IPS-20b (cell line): ENCODE data around the gene TMEM198.

ENCODE experiments used
- H3K27ac ChIP-seq: one replicate; pipeline ENCODE4 v1.5.1; 2013; ENCODE audit warnings: low read length
- H3K27me3 ChIP-seq: 2 replicates; pipeline ENCODE4 v1.6.1; 2013; ENCODE audit warnings: mild to moderate bottlenecking, low read length, inconsistent platforms; ENCODE audit not compliant: insufficient read depth
- H3K36me3 ChIP-seq: 2 replicates; pipeline ENCODE4 v1.6.1; 2013; ENCODE audit warnings: low read depth, mild to moderate bottlenecking, inconsistent platforms, low read length, moderate library complexity; ENCODE audit not compliant: insufficient read depth
- H3K4me1 ChIP-seq: 2 replicates; pipeline ENCODE4 v1.6.1; 2013; ENCODE audit warnings: mild to moderate bottlenecking, control low read depth, inconsistent platforms, low read length, moderate library complexity; ENCODE audit not compliant: insufficient read depth
- H3K4me3 ChIP-seq: 2 replicates; pipeline ENCODE4 v1.5.1; 2013; ENCODE audit warnings: mild to moderate bottlenecking, low read length, inconsistent platforms
- H3K9ac ChIP-seq: 2 replicates; pipeline ENCODE4 v1.6.1; 2013; ENCODE audit warnings: low read depth, mild to moderate bottlenecking, inconsistent platforms, low read length, moderate library complexity
- H3K9me3 ChIP-seq: 2 replicates; pipeline ENCODE4 v1.6.1; 2013; ENCODE audit warnings: mild to moderate bottlenecking, low read depth, low read length, inconsistent platforms; ENCODE audit not compliant: insufficient read depth

Gene TMEM198

DNA sequence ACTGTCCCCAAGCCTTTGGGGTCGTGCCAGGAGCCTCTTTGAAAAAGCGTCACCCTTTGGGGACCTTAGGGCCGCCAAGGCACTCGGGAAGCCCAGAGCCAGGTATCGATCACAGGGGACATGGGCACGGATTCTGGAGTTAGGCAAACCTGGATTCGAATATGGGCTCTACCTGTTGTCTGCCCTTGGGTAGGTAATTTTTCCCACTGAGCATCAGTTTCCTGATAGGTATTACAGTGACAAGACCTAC, 9.3 kb downstream of the TMEM198 start:
- Histone ChIP-seq H3K36me3 (peaks cover 7% of the 10 kb centered on the region; the same call in 1 of the 2 replicates), H3K4me1 (0 out of 2 replicates have a peak, but pooled peaks cover 3% of the 10 kb centered on the region), H3K4me3 (peak overlapping the region; percentile 93), H3K27ac (no peak overlapping the region), H3K9me3 (no peaks in the 10 kb centered on the region), H3K9ac (peak overlapping the region; percentile 49; the same call in 1 of the 2 replicates), H3K27me3 (peaks cover 35% of the 10 kb centered on the region)

DNA sequence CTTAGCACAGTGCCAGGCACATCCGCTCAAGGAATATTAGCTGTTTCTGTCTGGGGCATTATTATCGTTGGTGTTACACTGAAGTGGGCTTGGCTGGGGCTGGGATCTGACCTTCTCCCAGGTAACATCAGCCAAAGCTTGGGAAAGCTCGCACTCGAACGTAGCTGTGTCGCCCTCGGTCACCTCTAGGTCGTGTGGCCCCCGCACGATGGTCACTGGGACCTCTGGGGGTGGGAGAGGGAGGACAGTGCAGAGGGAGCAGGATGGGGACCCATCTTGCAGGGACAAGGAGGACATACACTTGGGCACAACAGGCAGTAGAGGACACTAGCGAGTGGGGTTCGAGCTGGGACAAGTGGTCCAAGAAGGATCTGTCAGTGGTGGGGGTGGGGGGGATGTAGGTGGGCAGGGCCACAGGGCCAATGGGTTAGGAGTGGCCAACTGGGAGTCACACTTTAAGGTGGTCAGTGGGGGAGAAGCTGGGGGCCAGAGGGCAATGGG, 9.7 kb downstream of the TMEM198 start:
- Histone ChIP-seq H3K4me3 (peak overlapping the region; percentile 93; the same call in 1 of the 2 replicates), H3K27ac (no peak overlapping the region), H3K36me3 (peaks cover 2% of the 10 kb centered on the region; the same call in 1 of the 2 replicates), H3K9ac (no peak overlapping the region), H3K4me1 (0 out of 2 replicates have a peak, but pooled peaks cover 3% of the 10 kb centered on the region), H3K27me3 (peaks cover 35% of the 10 kb centered on the region), H3K9me3 (no peaks in the 10 kb centered on the region)

DNA sequence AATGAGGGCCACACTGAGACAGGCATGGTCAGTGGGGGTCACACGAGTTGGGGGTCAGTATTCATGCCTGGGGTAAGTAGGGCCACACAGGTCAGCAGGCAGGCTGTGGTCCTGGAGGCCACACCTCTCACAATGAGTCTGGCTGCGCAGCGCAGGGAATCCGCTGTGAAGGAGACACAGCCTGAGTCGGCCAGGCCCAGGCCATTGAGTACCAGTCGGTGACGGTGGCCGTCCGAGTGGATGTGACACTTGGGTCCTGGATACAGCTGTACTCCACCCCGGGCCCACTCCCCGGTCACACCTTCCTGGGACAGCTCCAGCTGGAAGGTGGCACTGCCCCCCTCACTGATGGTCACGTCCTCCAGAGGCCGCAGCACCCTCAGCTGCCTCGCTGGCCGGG, 10.5 kb downstream of the TMEM198 start:
- H3K9ac ChIP-seq = no peak overlapping the region
- peaks cover 35% of the 10 kb centered on the region for H3K27me3 ChIP-seq
- no peaks in the 10 kb centered on the region for H3K36me3 ChIP-seq
- H3K9me3 ChIP-seq = no peaks in the 10 kb centered on the region
- H3K27ac ChIP-seq = no peak overlapping the region
- 0 out of 2 replicates have a peak, but pooled peaks cover 3% of the 10 kb centered on the region for H3K4me1 ChIP-seq
- no peak overlapping the region for H3K4me3 ChIP-seq

DNA sequence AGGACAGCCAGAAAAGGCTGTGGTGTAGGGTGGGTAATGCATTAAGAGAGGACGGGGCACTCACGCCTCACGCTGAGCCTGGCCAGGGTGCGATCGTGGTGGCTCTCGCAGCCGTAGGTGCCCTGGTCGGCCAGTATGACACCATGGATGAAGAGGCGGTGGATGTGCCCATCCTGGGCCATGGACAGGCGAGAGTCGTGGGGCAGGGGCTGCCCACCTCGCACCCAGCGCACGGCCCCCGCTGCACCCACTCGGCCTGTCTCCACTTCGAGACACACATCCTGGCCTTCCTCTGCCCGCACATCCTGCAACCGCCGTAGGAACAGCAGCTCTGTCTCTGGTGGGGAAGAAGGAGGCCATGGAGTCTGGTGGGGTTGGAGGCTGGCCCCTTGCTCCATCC, 12.1 kb downstream of the TMEM198 start:
- Histone ChIP-seq H3K9ac (no peak overlapping the region), H3K36me3 (no peaks in the 10 kb centered on the region), H3K27me3 (peaks cover 30% of the 10 kb centered on the region), H3K4me3 (no peak overlapping the region), H3K9me3 (no peaks in the 10 kb centered on the region), H3K4me1 (peaks cover 14% of the 10 kb centered on the region; the same call in 1 of the 2 replicates), H3K27ac (no peak overlapping the region)

DNA sequence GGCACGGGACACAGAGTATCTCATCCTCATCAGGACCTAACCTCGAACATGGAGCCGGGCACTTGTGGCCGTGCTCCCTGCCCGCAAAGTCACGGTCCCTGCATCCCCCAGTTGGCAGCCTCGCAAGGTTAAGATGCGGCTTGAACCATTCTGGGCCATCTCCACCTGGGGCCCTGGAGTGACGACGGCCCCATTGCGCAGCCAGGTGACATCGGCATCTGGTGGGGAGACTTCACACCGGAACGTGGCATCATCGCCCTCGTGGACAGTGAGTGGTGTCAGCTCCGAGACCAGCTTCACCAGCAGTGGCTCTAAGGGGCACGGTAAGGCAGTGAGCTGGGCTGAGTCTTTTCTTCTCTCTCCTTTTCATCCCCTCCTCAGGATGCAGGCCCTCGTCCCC, 12.6 kb downstream of the TMEM198 start:
- H3K4me3 ChIP-seq = no peak overlapping the region
- no peaks in the 10 kb centered on the region for H3K9me3 ChIP-seq
- peaks cover 19% of the 10 kb centered on the region for H3K4me1 ChIP-seq
- H3K27me3 ChIP-seq = peaks cover 25% of the 10 kb centered on the region
- no peak overlapping the region for H3K27ac ChIP-seq
- H3K9ac ChIP-seq = no peak overlapping the region
- no peaks in the 10 kb centered on the region for H3K36me3 ChIP-seq

DNA sequence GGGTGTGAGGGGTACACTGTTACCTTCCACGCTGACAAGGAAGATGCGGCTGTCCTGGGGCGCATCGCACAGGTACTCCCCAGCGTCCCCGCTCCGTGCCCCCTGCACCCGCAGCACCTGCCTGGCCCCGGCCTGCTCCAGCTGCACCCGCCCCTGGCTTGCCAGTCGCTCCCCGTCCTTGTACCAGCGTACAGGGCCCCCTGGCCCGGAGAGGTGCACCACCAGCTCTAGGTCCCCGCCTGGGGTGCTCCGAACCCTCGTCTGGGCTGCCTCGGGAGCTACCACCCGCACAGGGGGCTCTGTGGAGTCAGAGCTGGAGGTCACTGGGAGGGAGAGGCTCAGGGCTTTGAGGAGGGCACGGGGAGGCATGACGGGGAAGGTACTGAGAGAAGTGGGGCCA, 13.5 kb downstream of the TMEM198 start:
- H3K9ac ChIP-seq = no peak overlapping the region
- H3K27me3 ChIP-seq = peaks cover 24% of the 10 kb centered on the region
- H3K9me3 ChIP-seq = no peaks in the 10 kb centered on the region
- H3K27ac ChIP-seq = no peak overlapping the region
- H3K36me3 ChIP-seq = no peaks in the 10 kb centered on the region; the same call in 1 of the 2 replicates
- no peak overlapping the region for H3K4me3 ChIP-seq
- peaks cover 28% of the 10 kb centered on the region for H3K4me1 ChIP-seq

DNA sequence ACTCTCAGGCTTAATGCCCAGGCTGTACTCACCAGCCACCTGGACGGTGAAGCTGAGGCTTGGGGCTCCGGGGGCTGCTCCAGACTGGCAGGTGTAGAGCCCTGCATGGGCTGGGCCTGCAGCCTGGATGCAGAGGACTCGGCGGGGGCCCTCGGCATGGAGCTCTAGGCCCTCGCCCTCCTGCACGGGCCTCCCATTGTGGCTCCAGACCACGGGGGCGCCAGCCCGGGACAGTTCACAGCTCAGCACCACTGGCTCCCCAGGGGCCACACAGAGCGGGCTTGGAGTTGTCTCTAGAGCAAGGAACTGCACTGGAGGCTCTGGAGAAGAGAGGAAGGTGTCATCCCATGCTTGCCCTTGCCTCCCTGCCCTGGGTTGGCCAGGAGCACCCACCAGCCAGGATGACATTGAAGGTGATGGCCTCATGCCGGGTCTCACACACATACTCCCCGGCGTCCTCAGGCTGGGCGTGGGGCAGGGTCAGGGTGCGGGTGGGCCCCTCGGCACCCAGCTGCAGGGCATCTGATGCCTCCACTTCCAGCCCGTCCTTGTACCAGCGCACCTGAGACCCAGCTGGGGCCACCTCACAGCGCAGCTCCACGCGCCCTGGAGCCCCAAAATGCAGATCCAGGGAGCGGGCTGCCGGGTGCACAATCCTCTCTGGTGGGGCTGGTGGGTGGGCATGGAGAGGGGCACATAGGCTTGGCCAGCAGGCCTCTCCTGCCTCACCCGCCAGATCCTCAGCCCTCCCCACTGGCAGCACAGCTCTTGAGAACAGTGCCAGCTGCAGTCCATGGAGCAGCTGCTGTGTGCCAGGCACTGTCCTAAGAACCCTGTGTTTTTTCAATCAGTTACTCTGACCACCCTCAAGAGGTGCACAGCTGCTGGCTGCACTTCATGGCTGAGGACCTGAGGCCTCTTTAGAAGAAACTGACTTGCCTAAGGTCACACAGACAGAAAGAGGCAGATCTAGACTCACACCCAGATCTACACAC, 14.3 kb downstream of the TMEM198 start:
- H3K4me1 ChIP-seq = peaks cover 31% of the 10 kb centered on the region
- no peak overlapping the region for H3K4me3 ChIP-seq
- peaks cover 7% of the 10 kb centered on the region; the same call in 1 of the 2 replicates for H3K36me3 ChIP-seq
- no peak overlapping the region for H3K9ac ChIP-seq
- H3K9me3 ChIP-seq = no peaks in the 10 kb centered on the region
- H3K27me3 ChIP-seq = peaks cover 20% of the 10 kb centered on the region
- H3K27ac ChIP-seq = no peak overlapping the region

DNA sequence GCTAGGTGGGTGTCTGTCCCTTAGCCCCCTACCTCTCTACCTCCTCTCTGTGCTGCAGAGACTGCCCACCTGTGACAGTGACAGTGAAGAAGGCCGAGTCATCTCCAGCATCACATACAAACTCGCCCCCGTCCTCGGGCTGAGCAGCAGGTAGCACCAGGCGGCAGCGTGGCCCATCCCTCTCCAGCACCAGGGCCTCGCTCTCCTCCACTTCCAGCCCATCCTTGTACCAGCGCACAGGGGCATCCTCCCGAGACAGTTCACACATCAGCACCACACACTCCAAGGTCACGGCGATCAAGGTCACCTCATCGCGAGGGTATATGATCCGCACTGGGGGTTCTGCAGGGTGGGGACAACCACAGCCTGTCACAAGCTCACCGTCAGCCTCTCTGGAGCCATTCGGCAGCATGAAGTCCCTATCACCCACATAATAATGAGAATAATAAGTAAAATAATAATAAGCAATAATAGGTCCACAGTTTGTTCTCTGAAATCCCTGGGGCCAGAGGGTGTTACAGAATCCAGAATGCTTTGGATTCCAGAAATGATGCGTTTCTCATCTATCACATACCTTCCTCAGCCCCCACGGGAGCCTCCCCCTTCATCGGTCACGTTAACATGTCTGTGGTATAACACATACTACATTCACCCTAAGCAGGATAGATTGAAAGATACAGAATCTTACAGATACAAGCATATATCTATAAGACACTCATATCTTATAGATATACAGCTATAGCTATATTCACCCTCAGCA, 15.5 kb downstream of the TMEM198 start:
- no peak overlapping the region for H3K9ac ChIP-seq
- H3K36me3 ChIP-seq = peaks cover 8% of the 10 kb centered on the region; the same call in 1 of the 2 replicates
- no peaks in the 10 kb centered on the region for H3K9me3 ChIP-seq
- peaks cover 30% of the 10 kb centered on the region for H3K4me1 ChIP-seq
- no peak overlapping the region for H3K27ac ChIP-seq
- H3K27me3 ChIP-seq = peaks cover 8% of the 10 kb centered on the region
- no peak overlapping the region for H3K4me3 ChIP-seq

DNA sequence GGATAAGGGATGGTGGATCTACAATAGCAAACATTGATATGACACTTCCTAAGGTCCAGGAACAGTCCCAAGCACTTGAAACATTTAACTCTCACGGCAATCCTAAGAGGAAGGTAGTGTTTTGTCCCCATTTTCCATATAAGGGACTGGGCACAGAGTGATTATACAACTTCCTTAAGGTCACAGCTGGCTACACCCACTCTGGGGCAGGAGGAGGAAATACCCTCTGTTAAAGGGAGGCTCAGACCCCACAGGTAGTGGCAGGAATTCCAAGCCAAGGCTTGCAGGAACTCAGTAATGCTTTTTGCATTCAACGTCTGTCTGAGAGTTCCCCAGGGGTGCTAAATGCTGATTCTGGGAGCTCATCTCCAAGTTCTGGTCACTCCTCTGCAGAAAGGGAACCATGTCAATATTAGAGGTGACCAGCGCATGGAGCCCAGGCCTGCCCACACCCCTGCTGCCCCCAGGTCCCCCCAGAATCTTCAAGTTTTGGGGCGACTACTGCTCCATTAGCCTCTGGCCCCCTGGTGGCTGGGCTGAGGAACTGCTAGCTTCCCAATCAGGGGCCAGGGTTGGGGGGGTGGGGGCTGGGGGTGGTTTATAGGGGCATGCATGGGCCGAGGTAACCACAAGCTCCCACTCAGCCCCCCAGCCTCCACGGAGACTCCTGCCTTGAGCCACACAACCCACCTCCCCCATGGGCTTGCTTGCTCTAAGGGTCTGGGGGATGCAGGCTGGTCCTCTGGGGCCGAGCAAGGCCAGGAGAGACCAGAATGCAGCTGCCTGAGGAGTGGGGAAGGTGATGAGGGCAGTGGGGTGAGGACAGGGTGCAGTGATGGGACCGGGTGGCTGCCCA, 16.4 kb downstream of the TMEM198 start:
- Histone ChIP-seq H3K9ac (no peak overlapping the region; the same call in 1 of the 2 replicates), H3K27me3 (no peaks in the 10 kb centered on the region), H3K36me3 (peaks cover 8% of the 10 kb centered on the region; the same call in 1 of the 2 replicates), H3K9me3 (no peaks in the 10 kb centered on the region), H3K4me1 (peaks cover 39% of the 10 kb centered on the region), H3K27ac (no peak overlapping the region), H3K4me3 (0 out of 2 replicates have a peak overlapping the region, but pooled peaks have one; percentile 24)

DNA sequence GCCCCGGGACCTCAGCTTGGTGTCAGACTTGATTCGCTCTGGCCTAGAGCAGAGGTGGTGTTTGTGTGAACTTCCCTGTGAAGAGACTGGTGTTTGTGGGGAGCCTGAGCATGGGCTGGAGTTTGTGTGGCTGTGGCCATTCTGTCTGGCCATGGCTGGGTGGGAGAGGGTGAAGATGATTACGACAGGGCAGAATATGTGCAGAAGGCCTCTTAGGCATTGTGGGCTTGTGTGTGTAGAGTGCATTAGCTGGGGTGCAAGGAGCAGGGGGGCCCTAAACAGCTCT, 17.0 kb downstream of the TMEM198 start:
- no peaks in the 10 kb centered on the region for H3K9me3 ChIP-seq
- peaks cover 41% of the 10 kb centered on the region for H3K4me1 ChIP-seq
- no peak overlapping the region; the same call in 1 of the 2 replicates for H3K9ac ChIP-seq
- H3K27me3 ChIP-seq = no peaks in the 10 kb centered on the region
- peaks cover 8% of the 10 kb centered on the region; the same call in 1 of the 2 replicates for H3K36me3 ChIP-seq
- no peak overlapping the region for H3K4me3 ChIP-seq
- H3K27ac ChIP-seq = no peak overlapping the region
